ENCODE results near the gene AMDHD2.
"Not testable (repeated sequence)": the region's sequence is repeated elsewhere in the genome, so short reads cannot be mapped to it uniquely, and the experiment has no call there.

DNA sequence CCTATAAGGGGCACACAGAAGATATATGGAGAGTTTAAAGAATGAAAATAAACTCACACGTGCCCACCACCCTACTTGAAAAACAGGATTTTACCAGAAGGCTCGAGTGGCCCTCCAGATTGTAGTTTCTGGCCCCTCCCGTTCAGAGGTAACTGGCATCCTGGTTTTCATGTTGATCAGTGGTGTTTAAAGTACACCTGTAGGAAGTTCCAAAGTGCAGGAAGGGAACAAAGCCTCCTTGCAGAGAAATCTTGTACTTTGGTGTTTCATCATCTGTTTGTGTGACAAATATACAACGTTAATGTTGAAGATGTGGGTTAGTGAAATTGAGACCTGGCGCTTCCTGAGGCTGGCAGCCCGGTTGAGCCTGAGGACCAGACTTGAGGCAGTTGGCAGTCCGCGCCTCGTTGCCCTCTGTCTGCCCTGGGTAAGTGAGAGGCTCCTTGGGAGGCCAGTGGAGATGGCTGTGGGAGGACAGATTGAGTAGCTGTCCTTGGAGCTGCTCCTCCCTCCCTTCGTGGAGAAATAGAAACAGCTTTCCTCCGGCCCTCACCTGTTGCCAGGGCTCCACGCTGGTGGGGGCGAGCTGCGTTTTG, 30.2 kb downstream of the AMDHD2 start:
- TF ChIP-seq POLR2A (IDR thresholded peaks at IDR 0.05; ENCODE audit: extremely low read depth, insufficient read length): not testable (repeated sequence)
- TF ChIP-seq, protein P1, sequence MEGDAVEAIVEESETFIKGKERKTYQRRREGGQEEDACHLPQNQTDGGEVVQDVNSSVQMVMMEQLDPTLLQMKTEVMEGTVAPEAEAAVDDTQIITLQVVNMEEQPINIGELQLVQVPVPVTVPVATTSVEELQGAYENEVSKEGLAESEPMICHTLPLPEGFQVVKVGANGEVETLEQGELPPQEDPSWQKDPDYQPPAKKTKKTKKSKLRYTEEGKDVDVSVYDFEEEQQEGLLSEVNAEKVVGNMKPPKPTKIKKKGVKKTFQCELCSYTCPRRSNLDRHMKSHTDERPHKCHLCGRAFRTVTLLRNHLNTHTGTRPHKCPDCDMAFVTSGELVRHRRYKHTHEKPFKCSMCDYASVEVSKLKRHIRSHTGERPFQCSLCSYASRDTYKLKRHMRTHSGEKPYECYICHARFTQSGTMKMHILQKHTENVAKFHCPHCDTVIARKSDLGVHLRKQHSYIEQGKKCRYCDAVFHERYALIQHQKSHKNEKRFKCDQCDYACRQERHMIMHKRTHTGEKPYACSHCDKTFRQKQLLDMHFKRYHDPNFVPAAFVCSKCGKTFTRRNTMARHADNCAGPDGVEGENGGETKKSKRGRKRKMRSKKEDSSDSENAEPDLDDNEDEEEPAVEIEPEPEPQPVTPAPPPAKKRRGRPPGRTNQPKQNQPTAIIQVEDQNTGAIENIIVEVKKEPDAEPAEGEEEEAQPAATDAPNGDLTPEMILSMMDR (IDR thresholded peaks at IDR 0.05; ENCODE audit: low read depth, low read length): not testable (repeated sequence)
